Measurements from ENCODE around the gene TGIF2.
"Not testable (repeated sequence)": the region's sequence is repeated elsewhere in the genome, so short reads cannot be mapped to it uniquely, and the experiment has no call there.

Gene TGIF2

DNA sequence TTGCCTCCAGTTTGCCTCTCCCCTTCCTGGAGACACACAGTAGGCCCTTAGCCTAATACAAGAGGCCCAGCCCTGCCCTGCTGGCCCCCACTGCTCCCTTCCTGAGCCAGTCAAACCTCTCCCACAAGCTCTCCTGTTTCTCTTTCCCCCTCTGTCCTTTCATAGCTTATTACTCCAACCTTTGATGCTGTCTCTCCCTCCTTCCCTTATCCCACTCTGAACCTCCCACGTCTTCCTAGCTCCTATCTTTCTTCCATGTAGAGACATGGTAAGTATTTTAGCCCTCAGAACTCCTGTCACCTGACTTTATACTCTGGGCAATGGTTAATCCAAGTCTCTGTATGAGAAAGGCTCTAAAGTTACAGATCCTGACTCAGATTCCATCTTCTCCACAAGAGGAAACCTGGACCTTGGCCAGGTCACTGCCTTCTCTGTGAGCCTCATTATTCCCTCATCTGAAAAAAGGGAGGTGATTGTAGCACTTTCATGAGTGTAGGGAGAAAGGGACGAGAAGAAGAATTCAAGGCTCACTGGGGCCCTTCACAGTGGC, 6.7 kb downstream of the TGIF2 start:
- DNase-seq (ENCODE audit: low read depth), result no peak

DNA sequence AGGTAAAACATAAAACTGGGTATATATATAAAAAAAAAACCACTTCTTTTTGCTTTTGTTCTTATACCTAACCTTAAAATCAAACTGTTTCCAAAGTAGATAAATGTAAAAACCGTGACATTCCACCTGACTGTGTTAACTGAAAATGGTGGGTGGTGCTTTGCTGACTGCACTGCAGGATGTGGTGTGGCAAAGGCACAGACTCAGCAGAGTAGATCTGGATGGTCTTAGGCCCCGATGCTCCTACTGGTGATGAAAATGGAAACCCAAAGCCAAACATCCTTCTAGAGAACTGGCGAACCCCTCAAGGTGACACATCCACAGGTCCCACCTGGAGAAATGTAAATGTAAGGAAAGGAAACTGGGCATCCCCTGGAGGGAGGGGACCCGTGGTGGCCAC, 8.9 kb downstream of the TGIF2 start:
- DNase-seq (ENCODE audit: low read depth), result no peak

DNA sequence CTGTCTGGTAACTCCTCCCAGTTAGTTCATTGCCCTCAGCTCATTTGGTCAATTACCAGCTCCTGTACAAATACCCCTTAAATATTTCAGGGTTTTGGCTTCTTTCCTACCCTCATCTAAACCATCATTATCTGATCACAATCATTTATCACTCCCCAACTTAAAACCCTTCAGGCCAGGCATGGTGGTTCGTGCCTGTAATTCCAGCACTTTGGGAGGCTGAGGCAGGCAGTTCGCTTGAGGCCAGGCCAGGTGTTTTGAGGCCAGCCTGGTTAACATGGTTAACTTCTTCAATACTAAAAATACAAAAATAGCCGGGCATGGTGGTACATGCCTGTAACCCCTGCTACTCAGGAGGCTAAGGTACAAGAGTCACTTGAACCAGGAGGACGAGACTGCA, 9.4 kb downstream of the TGIF2 start:
- no peak for DNase-seq (ENCODE audit: low read depth)

DNA sequence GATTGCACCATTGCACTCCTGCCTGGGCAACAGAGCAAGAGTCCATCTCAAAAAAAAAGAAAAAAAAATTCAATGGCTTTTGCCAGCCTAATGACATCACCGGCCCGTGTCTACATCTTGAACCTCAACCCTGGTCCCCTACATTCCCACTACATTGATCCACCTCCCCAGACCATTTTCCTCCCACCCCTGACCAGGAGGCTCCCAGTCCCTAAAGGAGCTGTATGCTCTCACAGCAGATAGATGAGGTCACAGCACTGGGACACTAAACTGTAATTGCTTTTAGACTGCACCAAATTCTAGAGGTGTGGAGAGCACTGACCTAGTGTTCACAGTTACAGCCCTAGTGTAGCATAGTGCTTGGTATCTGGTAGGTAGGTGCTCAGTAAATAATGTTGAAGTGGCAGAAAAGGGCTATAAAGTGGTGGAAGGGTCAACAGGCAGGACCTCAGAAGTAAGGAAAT, 10.7 kb downstream of the TGIF2 start:
- no peak for DNase-seq (ENCODE audit: low read depth)

DNA sequence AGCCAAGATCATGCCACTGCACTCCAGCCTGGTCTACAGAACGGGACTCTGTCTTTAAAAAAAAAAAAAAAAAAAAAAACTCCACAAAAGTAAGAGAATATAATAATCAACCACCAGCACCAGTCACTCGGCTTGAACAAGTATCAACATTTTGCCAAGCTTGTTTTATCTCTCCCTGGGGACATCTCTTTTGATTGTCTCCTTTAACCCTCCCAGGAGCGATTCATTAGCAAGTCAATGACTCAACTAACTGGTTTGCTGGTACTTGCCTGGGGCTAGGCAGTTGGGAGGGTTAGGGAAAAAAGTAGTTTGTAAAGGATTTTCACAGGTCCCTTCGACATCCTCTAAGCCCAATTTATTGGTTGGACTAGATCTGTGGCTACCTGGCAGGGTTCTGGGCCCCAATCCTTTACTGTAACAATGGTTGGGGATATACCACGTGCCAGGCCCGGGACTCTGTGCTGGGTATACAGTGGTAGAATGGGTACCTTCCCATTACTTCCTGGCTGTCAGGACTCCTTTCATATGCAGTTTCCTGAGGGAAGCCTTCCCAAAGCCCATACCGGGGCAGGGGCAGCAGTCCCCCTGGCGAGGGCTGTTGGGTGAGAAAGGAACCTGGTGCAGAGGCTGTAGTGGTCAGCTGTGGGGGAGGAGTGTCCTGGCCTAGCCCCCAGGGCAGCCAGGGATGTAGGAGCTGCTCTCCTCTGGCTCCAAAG, 12.2 kb downstream of the TGIF2 start:
- no peak for DNase-seq (ENCODE audit: low read depth)

DNA sequence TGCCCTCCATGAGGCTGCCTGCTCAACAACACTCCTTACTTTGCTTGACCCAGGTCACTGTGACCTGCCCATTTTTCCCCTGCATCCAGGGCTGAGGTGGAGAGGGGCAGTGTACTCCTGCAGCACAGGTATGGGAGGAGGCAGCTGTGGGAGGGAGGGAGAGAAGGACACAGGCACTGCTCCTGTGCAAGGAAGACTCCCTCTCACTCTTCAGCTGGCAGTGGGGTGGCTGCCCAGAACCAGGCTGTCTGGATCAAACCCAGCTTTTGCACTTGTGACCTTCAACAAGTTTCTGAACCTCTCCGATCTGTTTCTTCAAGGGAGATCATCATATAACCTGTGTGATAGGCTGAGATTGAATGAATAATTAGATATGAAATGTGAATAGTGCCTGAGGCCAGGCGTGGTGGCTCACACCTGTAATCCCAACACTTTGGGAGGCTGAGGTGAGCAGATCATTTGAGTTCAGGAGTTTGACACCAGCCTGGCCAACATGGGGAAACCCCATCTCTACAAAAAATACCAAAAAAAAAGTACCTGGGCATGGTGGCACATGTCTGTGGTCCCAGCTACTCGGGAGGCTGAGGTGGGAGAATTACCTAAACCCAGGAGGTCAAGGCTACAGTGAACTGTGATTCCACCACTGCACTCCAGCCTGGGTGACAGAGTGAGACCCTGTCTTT, 14.1 kb downstream of the TGIF2 start:
- DNase-seq (ENCODE audit: low read depth), result no peak

DNA sequence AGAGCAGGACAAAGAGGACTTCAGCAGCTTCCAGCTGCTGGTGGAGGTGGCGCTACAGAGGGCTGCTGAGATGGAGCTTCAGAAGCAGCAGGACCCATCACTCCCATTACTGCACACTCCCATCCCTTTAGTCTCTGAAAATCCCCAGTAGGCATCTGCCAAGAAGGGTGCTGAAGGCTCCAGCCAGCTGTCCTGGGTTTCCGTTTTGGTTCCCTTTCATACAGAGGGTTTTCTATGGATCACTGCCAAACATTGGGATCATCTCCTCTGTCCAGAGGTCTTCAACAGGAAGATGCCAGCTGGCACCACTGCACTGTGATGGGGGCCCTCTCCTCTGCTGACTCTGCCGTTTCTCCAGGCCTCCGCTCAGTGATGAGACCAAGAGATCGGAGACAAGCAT, 17.9 kb downstream of the TGIF2 start:
- no peak for DNase-seq (ENCODE audit: low read depth)

DNA sequence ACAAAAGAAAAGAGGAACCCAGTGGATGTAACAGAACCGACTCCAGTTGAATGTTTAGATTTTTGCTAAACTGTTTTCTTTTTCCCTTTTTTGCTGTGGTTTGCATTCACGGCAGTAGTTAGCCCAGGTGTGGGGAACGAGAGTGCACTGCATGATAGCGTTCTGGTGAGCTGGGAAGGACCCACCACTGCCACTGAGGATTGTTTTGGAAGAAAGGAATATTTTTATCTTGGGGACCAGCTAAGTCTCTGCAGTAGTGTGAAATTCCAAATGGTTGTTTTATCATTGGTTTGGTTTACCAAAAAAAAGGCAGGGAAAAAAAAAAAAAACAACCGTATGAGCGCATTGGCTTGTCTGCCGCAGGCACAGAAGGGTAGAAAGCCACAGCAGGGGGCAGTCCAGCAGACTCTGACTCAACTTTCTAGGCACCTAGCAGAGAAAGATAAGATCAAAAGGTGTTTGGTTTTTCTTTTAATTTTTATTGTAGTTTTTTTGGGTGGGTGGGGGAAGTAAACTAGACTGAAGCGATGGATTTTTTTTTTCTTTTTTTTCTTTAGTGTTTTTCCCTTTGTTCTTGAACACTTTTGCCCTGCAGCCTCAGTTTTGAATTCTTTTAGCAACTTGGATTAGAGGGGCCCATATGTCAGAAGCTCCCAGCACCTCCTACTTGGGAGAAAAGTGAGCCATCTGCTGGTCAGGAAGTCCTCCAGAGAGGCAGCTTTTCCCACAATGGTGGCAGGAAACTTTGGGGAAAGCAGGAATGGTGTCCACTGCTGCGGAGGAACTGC, 18.7 kb downstream of the TGIF2 start:
- peak; percentile 25 for DNase-seq (ENCODE audit: low read depth)

DNA sequence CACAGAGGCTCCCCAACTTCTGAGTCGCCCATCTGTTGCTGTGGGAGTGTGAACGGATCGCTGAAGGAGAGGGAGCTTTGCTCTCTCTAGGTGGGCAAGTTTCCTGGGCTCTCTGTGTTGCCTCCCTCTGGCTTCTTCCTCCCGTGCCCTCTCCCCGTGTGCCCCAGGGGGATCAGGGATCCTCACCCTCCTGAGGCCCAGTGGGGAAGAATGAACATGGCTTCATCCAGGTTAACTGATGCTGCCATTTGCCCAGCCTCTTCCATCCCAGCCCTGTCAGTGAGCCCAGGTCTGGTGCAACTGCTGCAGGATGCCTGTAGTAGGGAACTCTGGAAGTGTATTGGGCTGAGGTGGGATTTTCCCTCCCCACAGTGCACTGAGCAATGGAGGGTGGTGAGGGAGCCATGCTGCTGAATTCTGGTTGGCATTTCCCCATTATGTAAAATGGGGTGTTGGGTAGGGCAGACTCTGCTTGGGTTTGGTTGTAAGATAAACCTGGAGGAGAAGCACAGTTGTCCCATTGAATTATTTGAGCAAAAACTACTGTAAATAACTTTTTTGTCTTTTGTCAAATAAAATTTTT, 20.0 kb downstream of the TGIF2 start:
- no peak for DNase-seq (ENCODE audit: low read depth)

DNA sequence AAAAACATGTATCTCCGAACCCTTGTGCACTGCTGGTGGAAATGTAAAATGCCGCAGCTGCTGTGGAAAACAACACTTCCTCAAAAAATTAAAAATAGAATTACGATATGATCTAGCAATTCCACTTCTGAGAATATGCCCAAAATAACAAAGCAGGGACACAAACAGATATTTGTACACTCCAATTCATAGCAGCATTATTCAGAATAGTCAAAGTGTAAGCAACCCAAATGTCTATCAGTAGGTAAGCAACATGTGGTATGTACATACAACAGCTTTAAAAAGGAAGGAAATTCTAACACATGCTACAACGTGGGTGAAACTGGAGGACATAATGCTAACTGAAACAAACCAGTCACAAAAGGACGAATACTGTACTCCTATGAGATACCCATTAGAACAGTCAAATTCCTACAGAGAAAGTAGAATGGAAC, 26.5 kb downstream of the TGIF2 start:
- DNase-seq (ENCODE audit: low read depth), result no peak

DNA sequence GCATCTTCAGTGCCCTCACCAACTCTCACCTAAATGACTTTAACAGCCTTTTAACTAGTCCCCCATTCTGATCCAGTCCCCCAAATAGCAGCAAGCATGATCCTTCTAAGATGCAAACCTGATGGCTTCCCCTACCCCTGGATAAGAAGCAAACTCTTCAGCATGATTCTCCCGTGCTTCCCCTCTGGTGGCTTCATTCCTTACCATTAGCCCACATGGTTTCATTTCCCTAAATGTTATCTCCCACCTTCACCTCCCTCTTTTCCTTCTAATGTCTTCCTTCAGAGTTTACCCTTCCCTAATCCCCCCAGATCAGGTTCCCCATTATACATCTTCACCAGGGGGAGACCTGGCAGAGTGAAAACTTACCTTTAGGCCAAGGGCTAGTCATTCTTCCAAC, 28.1 kb downstream of the TGIF2 start:
- DNase-seq (ENCODE audit: low read depth), result no peak

DNA sequence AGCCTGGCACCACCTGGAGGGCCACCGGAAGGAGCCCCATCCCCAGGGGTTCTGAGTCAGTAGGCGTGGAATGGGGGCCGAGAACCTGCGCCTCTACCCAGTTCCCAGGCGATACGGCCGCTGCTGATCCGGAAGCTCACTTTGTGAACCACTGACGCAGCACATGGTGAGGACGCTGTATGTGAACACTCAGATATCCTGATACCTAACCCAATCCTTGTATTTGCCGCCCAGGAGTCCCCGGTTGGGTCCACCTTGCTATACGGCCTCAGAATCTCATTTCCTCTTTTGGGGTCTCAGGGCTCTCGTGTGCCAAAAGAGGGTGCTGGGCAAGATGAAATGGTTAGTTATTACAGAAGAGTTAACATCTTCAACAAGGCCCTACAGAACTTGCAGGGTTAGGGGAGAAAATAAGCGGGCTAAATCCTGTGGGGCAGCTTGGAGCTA, 31.6 kb downstream of the TGIF2 start:
- peak; percentile 26 for DNase-seq (ENCODE audit: low read depth)

DNA sequence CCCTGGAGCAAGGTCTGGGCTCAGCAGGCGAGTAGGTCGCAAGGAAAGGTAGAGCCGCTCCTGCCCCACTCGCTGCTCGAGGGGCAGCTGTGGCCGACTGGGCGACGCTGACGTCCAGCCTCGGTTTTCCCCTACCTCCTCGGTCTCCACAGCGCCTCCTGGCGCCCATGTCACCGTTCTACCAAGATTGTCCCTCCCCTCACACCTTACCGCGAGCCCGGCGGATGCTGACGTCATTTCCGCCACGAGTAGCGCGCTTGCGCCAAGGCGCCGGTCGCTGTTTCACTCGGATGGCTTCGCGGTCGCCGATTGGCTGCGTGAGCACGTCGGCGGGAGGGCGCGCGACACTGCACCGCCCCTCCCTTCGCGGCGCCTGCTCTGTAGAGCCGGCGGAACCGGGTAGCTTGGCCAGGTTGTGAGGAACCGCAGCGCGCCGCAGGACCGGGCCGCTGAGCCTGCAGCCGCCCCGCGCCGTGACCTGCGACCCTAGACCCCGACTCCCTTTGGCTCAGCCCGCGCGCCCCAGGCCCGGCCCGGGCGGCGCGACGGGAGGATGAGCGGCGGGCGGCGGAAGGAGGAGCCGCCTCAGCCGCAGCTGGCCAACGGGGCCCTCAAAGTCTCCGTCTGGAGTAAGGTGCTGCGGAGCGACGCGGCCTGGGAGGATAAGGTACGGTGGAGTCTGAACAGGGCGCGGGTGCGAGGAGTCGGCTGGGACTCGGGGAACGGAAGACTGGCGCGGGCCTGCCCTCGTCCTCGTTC, 32.2 kb downstream of the TGIF2 start, which contains the start of gene RAB5IF:
RAB5IF (plus strand) TSS at position 381 of the 759 bp plus-strand sequence; CDS start at position 554, 173 bp downstream.
- peak; percentile 98 for DNase-seq (ENCODE audit: low read depth)

DNA sequence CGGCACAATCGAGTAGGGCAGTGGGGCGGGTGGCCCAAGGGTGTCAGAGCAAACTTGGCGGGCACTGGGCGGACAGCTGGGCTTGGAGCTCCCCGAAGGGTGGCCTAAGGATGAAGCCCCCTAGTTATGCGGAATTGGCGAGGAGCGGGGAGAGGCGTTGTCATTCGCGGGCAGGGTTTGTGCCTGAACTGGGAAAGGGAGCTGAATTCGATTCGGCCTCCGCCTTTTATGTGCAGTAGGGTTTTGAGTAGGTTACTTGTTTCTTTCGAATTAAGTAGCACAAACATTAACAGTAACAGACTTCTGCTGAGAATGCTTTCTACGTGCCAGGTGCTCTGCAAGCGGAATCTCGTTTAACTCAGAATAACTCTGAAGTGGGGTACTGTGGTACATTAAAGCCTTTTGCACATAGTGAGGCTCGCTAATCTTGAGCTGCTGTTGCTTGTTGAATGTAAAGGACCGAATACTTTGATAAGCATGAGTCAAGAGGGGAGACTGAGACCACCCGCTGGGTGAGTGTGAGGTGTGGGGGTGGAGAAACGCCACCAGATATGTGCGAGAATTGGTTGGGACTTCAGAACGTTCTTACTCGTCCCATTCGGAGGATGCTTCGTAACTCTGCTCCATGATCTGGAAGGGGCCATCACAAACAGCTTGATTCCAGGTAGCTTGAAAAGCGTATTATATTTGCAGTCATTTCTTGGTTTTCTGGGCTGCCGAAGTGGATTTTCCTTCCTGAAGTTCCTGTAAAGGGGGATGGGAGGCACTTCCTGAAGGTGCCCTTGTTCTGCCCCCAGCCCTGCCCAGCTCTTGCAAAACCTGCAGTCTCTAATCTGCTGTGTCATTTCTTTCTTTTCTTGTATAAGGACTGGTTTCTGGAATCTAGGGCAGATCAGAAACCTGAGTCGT, 33.0 kb downstream of the TGIF2 start:
- no peak for DNase-seq (ENCODE audit: low read depth)

DNA sequence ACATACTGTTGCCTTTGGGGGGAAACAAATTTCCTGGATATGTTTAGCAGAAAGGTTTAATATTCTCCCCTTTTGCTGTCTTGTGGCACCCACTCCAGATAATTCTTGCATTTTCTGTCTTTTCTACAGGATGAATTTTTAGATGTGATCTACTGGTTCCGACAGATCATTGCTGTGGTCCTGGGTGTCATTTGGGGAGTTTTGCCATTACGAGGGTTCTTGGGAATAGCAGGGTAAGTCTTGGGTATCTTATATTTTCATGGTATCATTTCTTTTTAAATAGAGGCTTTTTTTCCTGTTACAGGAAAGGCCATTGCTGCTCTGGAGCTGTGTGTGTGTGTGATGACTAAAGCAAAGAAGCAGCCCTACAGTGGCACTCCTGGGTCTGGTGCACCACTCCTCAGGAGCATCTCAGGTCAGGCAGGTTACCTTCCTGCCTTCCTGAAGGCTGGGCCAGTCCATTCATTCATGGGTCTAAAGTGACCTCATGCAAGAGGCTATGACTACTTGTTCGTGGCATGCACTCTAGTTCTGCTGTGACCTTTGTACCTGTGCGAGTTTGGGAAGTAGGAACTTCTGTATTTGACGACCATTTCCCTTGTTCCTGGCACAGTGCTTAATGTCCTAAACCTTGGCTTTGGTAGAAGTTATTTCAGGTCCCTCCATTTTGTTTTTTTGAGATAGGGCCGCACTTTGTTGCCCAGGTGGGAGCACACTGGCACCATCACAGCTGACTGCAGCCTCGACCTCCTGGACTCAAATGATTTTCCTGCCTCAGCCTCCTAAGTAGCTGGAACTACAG, 34.4 kb downstream of the TGIF2 start:
- DNase-seq (ENCODE audit: low read depth), result no peak

DNA sequence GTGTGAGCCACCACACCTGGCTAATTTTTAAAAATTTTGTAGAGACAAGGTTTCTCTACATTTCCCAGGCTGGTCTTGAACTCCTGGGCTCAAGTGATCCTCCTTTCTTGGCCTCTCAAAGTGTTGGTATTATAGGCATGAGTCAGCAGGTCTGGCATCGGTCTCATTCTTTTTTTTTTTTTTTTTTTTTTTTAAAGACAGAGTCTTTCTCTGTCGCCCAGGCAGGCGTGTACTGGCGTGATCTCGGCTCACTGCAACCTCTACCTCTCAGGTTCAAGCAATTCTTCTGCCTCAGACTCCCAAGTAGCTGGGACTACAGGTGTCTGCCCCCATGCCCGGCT, 35.0 kb downstream of the TGIF2 start:
- not testable (repeated sequence) for DNase-seq (ENCODE audit: low read depth)

DNA sequence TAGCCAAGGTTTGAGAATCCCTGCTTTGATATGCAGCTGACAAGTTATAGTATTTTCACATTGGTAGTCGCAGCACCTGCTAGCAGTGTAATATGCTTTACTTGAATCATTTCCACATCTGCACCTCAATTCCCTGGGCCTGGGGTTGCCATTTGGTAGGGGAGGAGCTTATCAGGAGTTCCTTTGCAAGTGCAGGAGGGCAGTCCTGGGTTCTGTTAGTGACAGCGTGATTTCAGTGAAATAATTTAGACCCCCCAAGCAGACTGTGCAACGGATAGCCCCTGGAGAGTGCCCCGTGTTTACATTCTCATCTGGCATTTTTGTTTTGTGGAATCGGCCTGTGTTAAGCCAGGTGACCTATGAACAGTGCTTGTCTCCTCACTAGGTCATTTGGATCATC, 38.2 kb downstream of the TGIF2 start:
- no peak for DNase-seq (ENCODE audit: low read depth)

DNA sequence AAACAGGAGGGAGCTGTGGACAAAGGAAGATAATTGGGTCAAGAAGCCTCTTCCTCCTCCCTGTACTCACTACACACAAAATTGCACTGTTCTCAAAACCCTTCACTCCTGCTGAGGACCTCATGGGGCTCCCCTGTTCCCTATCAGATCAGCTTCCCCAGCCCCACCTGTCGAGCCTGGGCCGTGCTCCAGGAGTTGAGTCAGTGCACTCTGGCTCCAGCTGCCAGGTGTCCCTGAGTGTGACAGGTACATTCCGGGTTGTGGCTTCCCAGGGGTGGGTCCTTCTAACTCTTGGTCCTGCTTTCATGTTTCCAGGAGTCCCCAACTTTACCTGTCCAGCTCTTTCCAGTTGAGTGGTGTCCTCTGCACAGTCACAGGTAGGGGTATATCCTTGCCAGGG, 40.6 kb downstream of the TGIF2 start:
- no peak for DNase-seq (ENCODE audit: low read depth)

DNA sequence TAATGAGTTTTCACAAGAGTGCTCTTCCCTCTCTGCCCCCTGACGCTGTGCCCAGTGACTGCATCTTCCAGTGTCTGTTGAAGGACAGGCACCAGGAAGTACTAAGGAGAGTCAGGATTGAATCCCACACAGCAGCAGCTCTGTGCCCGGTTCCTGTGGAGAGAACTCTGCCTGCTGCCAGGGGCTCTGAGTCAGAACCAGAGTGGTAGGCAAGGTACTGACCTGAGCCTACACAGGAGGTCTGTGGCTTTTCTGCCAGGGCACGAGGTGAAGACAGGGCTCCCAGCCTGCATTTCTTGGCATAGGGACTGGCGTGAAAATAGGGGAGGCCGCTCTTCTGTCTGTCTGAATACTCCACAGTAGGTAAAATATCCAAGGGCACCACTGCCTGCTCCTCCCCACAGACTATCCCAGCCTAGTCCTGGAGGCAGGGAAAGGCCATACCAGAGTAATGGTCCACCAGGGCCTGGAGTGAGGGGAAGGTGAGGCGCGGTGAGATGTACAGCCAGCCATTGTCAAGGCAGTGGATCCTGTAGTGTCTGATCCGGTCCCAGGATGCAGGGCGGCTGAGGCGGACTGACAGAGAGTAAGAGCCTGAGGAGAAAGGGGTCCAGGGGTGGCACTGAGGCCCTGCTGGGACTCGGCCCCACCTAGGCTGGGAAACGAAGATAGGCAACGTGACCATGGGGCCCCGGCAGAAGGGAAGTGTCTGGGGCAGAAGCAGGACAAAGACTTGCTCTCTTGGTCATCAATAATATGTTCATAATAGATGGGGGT, 41.6 kb downstream of the TGIF2 start:
- no peak for DNase-seq (ENCODE audit: low read depth)
